GM12878 (cell line): Measurements from ENCODE around the gene LSM6. TPM values are rescaled to one million over a fixed set of nuclear protein-coding genes. Genes with fewer than 3 reads are reported as not detected.

ENCODE experiments used
- ATAC-seq: fragments of 200-7000 bp; cut with Tn5 transposase; 3 replicates; pipeline ENCODE4 v1.9.1; 2020; ENCODE audit warnings: mild to moderate bottlenecking, moderate library complexity
- BruUV-seq: library from RNA; stranded (reverse); fragments of 400-500 nt; replicated peaks from 2 replicates; lab custom pipeline; 2021; lab: Mats Ljungman, UMichigan
- CTCF ChIA-PET: fragments of 300-600 bp; sonication (Branson Sonifier 250); formaldehyde crosslinking; extraction: SDS; loops from one replicate; lab custom pipeline; 2021; ENCODE audit warnings: inconsistent platforms; lab: Yijun Ruan, JAX
- POLR2A ChIA-PET: fragments of 350-600 bp; formaldehyde crosslinking; extraction: SDS; loops from one replicate; lab custom pipeline; 2021; ENCODE audit warnings: inconsistent platforms; lab: Charles Lee
- RAD21 ChIA-PET: fragments of 300-600 bp; sonication (Branson Sonifier 250); formaldehyde crosslinking; loops from one replicate; lab custom pipeline; 2023; ENCODE audit warnings: antibody characterized with exemption; ENCODE audit not compliant: unreplicated experiment; lab: Charles Lee
- SMC1A ChIA-PET: fragments of 300-600 bp; sonication (Branson Sonifier 250); formaldehyde crosslinking; loops from one replicate; lab custom pipeline; 2023; ENCODE audit not compliant: unreplicated experiment, uncharacterized antibody; lab: Charles Lee
- DNase-seq: peaks from one replicate; pipeline ENCODE4 v3.0.0-alpha.2; 2011; ENCODE audit warnings: low read depth, low spot score
- FAIRE-seq: peaks from 3 replicates; lab custom pipeline; 2011; peaks lifted over from hg19 to GRCh38; lab: Jason Lieb, UNC
- H2AFZ ChIP-seq: 2 replicates; pipeline ENCODE4 v1.6.0; 2011; ENCODE audit warnings: low read depth, low read length, control low read depth; ENCODE audit not compliant: control insufficient read depth
- H3K27ac ChIP-seq: 2 replicates; pipeline ENCODE4 v1.5.1; 2011; ENCODE audit warnings: control low read depth; ENCODE audit not compliant: control insufficient read depth, insufficient read depth
- H3K27me3 ChIP-seq, 2 experiments: replicated peaks in 1 of 2; 2 replicates each; pipeline versions ENCODE4 v1.6.0 to v1.6.1; 2011; ENCODE audit warnings: low read length in 1 of 2; ENCODE audit not compliant: control insufficient read depth in 2 of 2, insufficient read depth in 2 of 2
- H3K36me3 ChIP-seq, 2 experiments: 2 replicates each; pipeline ENCODE4 v1.5.1; 2011; ENCODE audit warnings: low read length in 1 of 2; ENCODE audit not compliant: control insufficient read depth in 2 of 2, insufficient read depth in 2 of 2
- H3K4me1 ChIP-seq: 2 replicates; pipeline ENCODE4 v1.6.1; 2011; ENCODE audit warnings: mild to moderate bottlenecking, low read length, moderate library complexity, mixed read lengths; ENCODE audit not compliant: control insufficient read depth, insufficient read depth
- H3K4me2 ChIP-seq: 2 replicates; pipeline ENCODE4 v1.6.0; 2011; ENCODE audit warnings: control low read depth; ENCODE audit not compliant: control insufficient read depth, insufficient read depth
- H3K4me3 ChIP-seq: fragments of 200-600 bp; sonication (generic); 2 replicates; pipeline ENCODE4 v1.5.1; 2016
- H3K79me2 ChIP-seq: 2 replicates; pipeline ENCODE4 v1.6.0; 2011; ENCODE audit warnings: low read length; ENCODE audit not compliant: control insufficient read depth, insufficient read depth
- H3K9ac ChIP-seq: 2 replicates; pipeline ENCODE4 v1.8.0; 2011; ENCODE audit warnings: low read length, control low read depth, mixed read lengths; ENCODE audit not compliant: control insufficient read depth, insufficient read depth
- H3K9me3 ChIP-seq: replicated peaks from 3 replicates; pipeline ENCODE4 v1.5.1; 2011; ENCODE audit warnings: mild to moderate bottlenecking, low read length; ENCODE audit not compliant: control insufficient read depth, insufficient read depth
- H4K20me1 ChIP-seq: 2 replicates; pipeline ENCODE4 v1.6.0; 2011; ENCODE audit not compliant: control insufficient read depth, insufficient read depth
- ATF3 ChIP-seq: IDR thresholded peaks from 2 replicates; pipeline ENCODE4 v1.6.1; 2011; ENCODE audit warnings: low read depth, mild to moderate bottlenecking, low read length, moderate library complexity, borderline replicate concordance; ENCODE audit errors: extremely low read depth
- BHLHE40 ChIP-seq, 2 experiments: fragments of 450-650 bp in 1 of 2; IDR thresholded peaks; 2 replicates each; pipeline ENCODE4 v1.6.1; 2011 to 2017; ENCODE audit warnings: low read depth in 2 of 2, borderline replicate concordance in 1 of 2, improper control_type of control experiment in 1 of 2, low read length in 1 of 2, mild to moderate bottlenecking in 1 of 2
- CEBPB ChIP-seq, 2 experiments: fragments of 150-350 bp in 1 of 2; IDR thresholded peaks; 2 replicates each; pipeline ENCODE4 v1.6.1; 2012 to 2014; ENCODE audit warnings: low read depth in 2 of 2, low read length in 2 of 2, borderline replicate concordance in 1 of 2, inconsistent platforms in 1 of 2
- E2F8 ChIP-seq: fragments of 450-650 bp; IDR thresholded peaks from 2 replicates; pipeline ENCODE4 v1.6.1; 2018; ENCODE audit warnings: mild to moderate bottlenecking, low read depth, moderate library complexity; ENCODE audit not compliant: partially characterized antibody
- HDAC2 ChIP-seq: fragments of 200-600 bp; sonication (generic); IDR thresholded peaks from 2 replicates; pipeline ENCODE4 v1.6.1; 2017
- IKZF2 ChIP-seq, 2 experiments: fragments of 450-650 bp; IDR thresholded peaks; 2 replicates each; pipeline ENCODE4 v1.6.1; 2017; ENCODE audit warnings: mild to moderate bottlenecking in 2 of 2, moderate library complexity in 2 of 2
- STAT3 ChIP-seq: IDR thresholded peaks from 2 replicates; pipeline ENCODE4 v1.6.1; 2011; ENCODE audit warnings: low read depth, low read length, improper control_type of control experiment
- USF2 ChIP-seq: IDR thresholded peaks from 2 replicates; pipeline ENCODE4 v1.6.1; 2011; ENCODE audit warnings: low read depth, low read length, improper control_type of control experiment, borderline replicate concordance
- ZNF384 ChIP-seq: IDR thresholded peaks from 2 replicates; pipeline ENCODE4 v1.6.1; 2012; ENCODE audit warnings: low read depth, mild to moderate bottlenecking, low read length, improper control_type of control experiment, borderline replicate concordance
- ZZZ3 ChIP-seq: IDR thresholded peaks from 2 replicates; pipeline ENCODE4 v1.6.1; 2011; ENCODE audit warnings: low read depth; ENCODE audit not compliant: control insufficient read depth, insufficient read length
- WGBS: methylation state at CpG from one replicate; pipeline ENCODE4 v1.1.6; 2016; ENCODE audit warnings: low lambda C conversion rate; ENCODE audit not compliant: insufficient replicate concordance, insufficient coverage; ENCODE audit errors: missing lambda C conversion rate; 5-methylcytosine and 5-hydroxymethylcytosine counted together
- in situ Hi-C: fragments of 300-500 bp; cut with MboI; formaldehyde crosslinking; loops from 9 replicates; pipeline ENCODE4 v1.14.3; 2018; ENCODE audit warnings: mixed read lengths
- intact Hi-C: fragments of 100-400 bp; cut with micrococcal nuclease; formaldehyde crosslinking; loops from one replicate; pipeline ENCODE4 v1.14.2; 2022; ENCODE audit not compliant: unreplicated experiment
- polyA plus RNA-seq, 11 experiments: library from polyadenylated mRNA; depleted of rRNA in 4 of 11; unstranded in 6 of 11; stranded (reverse) in 5 of 11; fragments of >200 nt; fragmentation: Nextera tagmentation in 4 of 11; fragmentation: Illumina TruSeq in 1 of 11; extraction: Ambion mirVana in 4 of 11; extraction: Trizol in 1 of 11; gene quantifications; 1 replicate in 1 of 11; 2 replicates in 10 of 11; pipeline versions ENCODE4 v1.2.1 to v1.2.3, GENCODE V29; 2011 to 2016; ENCODE audit warnings: inconsistent platforms in 2 of 11, missing spikeins in 2 of 11, low read depth in 1 of 11
- total RNA-seq, 4 experiments: library from RNA; depleted of rRNA in 3 of 4; stranded (reverse); fragments of >200 nt in 3 of 4; fragmentation: Illumina TruSeq in 1 of 4; extraction: Trizol in 1 of 4; gene quantifications; 2 replicates each; pipeline versions ENCODE4 v1.2.1 to v1.2.3, GENCODE V29; 2013 to 2021

LSM6 gene
- total and polyA plus RNA-seq, 10 of the 15 experiments (the other 5 are each of a cell fraction or from before 2014, with no cell fraction given) = 68.0 to 282 (median 229) TPM

GRCh38 chr4:146191766-146192458 is 16.4 kb downstream of the LSM6 start:
- Histone ChIP-seq H2AFZ (no peak overlapping the region), H3K27me3 (no peaks in the 10 kb centered on the region), H3K9me3 (no peaks in the 10 kb centered on the region), H3K79me2 (no peaks in the 10 kb centered on the region), H3K4me1 (no peaks in the 10 kb centered on the region), H3K4me2 (no peak overlapping the region), H3K4me3 (no peak overlapping the region), H3K27ac (no peak overlapping the region), H3K36me3 (peaks cover 5 to 31% of the 10 kb centered on the region in 2 experiments), H4K20me1 (no peaks in the 10 kb centered on the region)
- no peak for FAIRE-seq
- BruUV-seq = no TSS peak
- ATAC-seq = peak; percentile 51; the same call in 1 of the 3 replicates
- ChIA-PET POLR2A (no interaction called here), CTCF (no interaction called here), RAD21 (no interaction called here)
- WGBS = 82% methylated on average over 9 of the region's 9 CpGs
- intact Hi-C loops (no loop called here), in situ Hi-C loops (no loop called here)
- DNase-seq = no peak
- TF ChIP-seq STAT3 = no peak
- TF ChIP-seq, all 136 proteins: peak for 0
- no peak overlapping the region for H3K9ac ChIP-seq
- SMC1A ChIA-PET = interaction anchor here (0.7 kb wide), 1 partner anchor 45 kb away, joined by 3 read pairs; no protein-coding TSS in a partner anchor

- in situ Hi-C loops (no loop called here), intact Hi-C loops (no loop called here)
- Histone ChIP-seq H3K27me3 (no peaks in the 10 kb centered on the region), H3K4me1 (no peaks in the 10 kb centered on the region), H3K4me3 (no peak overlapping the region), H2AFZ (no peak overlapping the region), H3K36me3 (peaks cover 5 to 24% of the 10 kb centered on the region in 2 experiments), H4K20me1 (no peaks in the 10 kb centered on the region), H3K4me2 (no peak overlapping the region), H3K27ac (no peak overlapping the region), H3K9me3 (no peaks in the 10 kb centered on the region), H3K9ac (no peak overlapping the region), H3K79me2 (no peaks in the 10 kb centered on the region)
- ChIA-PET CTCF (no interaction called here), RAD21 (no interaction called here), SMC1A (no interaction called here), POLR2A (interaction anchor here (0.5 kb wide), 1 partner anchor 458 kb away, joined by 3 read pairs; no protein-coding TSS in a partner anchor)
- WGBS = 95% methylated on average over 5 of the region's 5 CpGs
- ATAC-seq = no peak
- BruUV-seq = no TSS peak
- no peak for DNase-seq
- FAIRE-seq = no peak
- TF ChIP-seq ZNF384 (no peak), HDAC2 (no peak), USF2 (no peak), CEBPB (IDR thresholded peaks at IDR 0.05; ENCODE audit: borderline replicate concordance in 1 of 2, low read depth in 2 of 2, low read length in 2 of 2) (no peak), E2F8 (no peak), ATF3 (no peak), IKZF2 (IDR thresholded peaks at IDR 0.05) (no peak), ZZZ3 (no peak), BHLHE40 (IDR thresholded peaks at IDR 0.05; ENCODE audit: borderline replicate concordance in 1 of 2, low read depth in 2 of 2, low read length in 1 of 2) (no peak)
Measured at GRCh38 chr4:146193628-146194027, 18.1 kb downstream of the LSM6 start.
